ENCODE data around the gene IL1RL2.

GRCh38 chr2:102283996-102284395 lies 97.2 kb downstream of the IL1RL2 start:
- TF ChIP-seq POLR2AphosphoS5 (IDR thresholded peaks at IDR 0.05; ENCODE audit: low read depth, low read length) (no peak), REST (IDR thresholded peaks at IDR 0.05; ENCODE audit: low read depth) (no peak), CTCF (IDR thresholded peaks at IDR 0.05 in 2 of 3, conservative IDR thresholded peaks at IDR 0.05 in 1 of 3; ENCODE audit: borderline replicate concordance in 1 of 3, insufficient read depth in 1 of 3, low read depth in 2 of 3, low read length in 2 of 3) (no peak), SIN3A (IDR thresholded peaks at IDR 0.05; ENCODE audit: low read depth) (no peak)

Data from HCT116 (cell line).